RWPE2 (cell line): ENCODE results near the gene TRAF3IP1.

Experiments used
- ATAC-seq: fragments of 200-7000 bp; cut with Tn5 transposase; 3 replicates; pipeline ENCODE4 v1.9.1; 2021; ENCODE audit warnings: low read depth
- DNase-seq: peaks from one replicate; pipeline ENCODE4 v3.0.0-alpha.2; 2020; ENCODE audit warnings: low spot score
- H3K27ac ChIP-seq: fragments of 450-650 bp; 2 replicates; pipeline ENCODE4 v1.5.1; 2017; ENCODE audit warnings: mild to moderate bottlenecking; ENCODE audit not compliant: poor library complexity, severe bottlenecking
- H3K27me3 ChIP-seq: fragments of 250-450 bp; sonication (Bioruptor Pico); 2 replicates; pipeline ENCODE4 v1.5.1; 2021; ENCODE audit warnings: mild to moderate bottlenecking, moderate library complexity; ENCODE audit not compliant: insufficient read depth, poor library complexity, severe bottlenecking
- H3K36me3 ChIP-seq: fragments of 250-450 bp; sonication (Bioruptor Pico); 2 replicates; pipeline ENCODE4 v1.5.1; 2020; ENCODE audit warnings: low read depth, mild to moderate bottlenecking, moderate library complexity
- H3K4me1 ChIP-seq: fragments of 250-450 bp; sonication (Bioruptor Pico); 2 replicates; pipeline ENCODE4 v1.5.1; 2021; ENCODE audit warnings: mild to moderate bottlenecking, moderate library complexity; ENCODE audit not compliant: insufficient read depth, poor library complexity, severe bottlenecking
- H3K4me3 ChIP-seq: fragments of 250-450 bp; sonication (Bioruptor Pico); 2 replicates; pipeline ENCODE4 v1.5.1; 2021; ENCODE audit warnings: mild to moderate bottlenecking, moderate library complexity; ENCODE audit not compliant: severe bottlenecking
- H3K9me3 ChIP-seq: fragments of 250-450 bp; sonication (Bioruptor Pico); 2 replicates; pipeline ENCODE4 v1.5.1; 2021; ENCODE audit warnings: mild to moderate bottlenecking, moderate library complexity; ENCODE audit not compliant: severe bottlenecking
- TF ChIP-seq, protein P1 (sequence below): fragments of 450-650 bp; IDR thresholded peaks from one replicate; pipeline ENCODE4 v1.5.1; 2017; ENCODE audit warnings: mild to moderate bottlenecking, moderate library complexity; ENCODE audit not compliant: poor library complexity, severe bottlenecking

Gene TRAF3IP1

DNA sequence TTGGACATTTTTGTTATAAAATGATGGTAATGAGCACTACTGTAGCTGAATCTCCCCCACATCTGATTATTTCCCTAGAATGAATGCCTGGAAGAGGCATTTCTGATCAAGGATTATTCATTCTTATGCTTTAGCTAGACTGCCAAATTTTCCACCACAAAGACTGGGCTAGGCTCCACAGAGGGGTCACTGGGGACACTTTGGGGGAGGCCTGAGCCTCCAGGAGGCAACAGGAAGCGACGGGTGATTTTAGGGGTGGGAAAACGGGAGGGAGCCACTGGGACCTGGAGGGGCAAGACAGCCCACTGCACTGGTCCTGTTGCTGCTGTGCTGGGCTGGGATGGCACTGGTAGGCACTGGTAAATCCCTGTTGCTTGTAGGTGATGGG is 104.0 kb downstream of the TRAF3IP1 start:
- TF ChIP-seq, protein P1, sequence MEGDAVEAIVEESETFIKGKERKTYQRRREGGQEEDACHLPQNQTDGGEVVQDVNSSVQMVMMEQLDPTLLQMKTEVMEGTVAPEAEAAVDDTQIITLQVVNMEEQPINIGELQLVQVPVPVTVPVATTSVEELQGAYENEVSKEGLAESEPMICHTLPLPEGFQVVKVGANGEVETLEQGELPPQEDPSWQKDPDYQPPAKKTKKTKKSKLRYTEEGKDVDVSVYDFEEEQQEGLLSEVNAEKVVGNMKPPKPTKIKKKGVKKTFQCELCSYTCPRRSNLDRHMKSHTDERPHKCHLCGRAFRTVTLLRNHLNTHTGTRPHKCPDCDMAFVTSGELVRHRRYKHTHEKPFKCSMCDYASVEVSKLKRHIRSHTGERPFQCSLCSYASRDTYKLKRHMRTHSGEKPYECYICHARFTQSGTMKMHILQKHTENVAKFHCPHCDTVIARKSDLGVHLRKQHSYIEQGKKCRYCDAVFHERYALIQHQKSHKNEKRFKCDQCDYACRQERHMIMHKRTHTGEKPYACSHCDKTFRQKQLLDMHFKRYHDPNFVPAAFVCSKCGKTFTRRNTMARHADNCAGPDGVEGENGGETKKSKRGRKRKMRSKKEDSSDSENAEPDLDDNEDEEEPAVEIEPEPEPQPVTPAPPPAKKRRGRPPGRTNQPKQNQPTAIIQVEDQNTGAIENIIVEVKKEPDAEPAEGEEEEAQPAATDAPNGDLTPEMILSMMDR = no peak
- no peaks in the 10 kb centered on the region for H3K9me3 ChIP-seq
- no peak for ATAC-seq
- DNase-seq = no peak
- peaks cover 12% of the 10 kb centered on the region for H3K4me1 ChIP-seq
- H3K27ac ChIP-seq = peak overlapping the region; percentile 40
- H3K36me3 ChIP-seq = peaks cover 17% of the 10 kb centered on the region
- no peaks in the 10 kb centered on the region for H3K27me3 ChIP-seq
- H3K4me3 ChIP-seq = no peak overlapping the region

DNA sequence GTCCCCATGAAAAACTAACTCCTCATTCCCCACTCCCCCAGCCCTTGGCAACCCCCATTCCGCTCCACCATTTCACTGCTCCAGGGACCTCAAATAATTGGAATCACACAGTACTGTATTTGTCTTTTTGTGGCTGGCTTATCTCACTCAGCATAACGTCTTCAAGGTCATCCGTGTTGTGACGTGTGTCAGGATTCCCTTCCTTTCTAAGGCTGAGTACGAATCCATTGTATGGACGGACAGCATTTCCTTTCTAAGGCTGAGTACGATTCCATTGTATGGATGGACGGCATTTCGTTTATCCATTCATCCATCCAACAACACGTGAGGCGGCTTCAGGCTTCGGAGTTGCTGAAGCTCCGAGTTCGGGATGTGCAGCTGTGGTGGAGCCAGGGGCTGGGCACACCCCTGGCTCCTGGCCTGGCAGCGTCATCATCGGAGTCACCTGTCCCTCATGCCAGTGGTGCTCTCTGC is 105.2 kb downstream of the TRAF3IP1 start:
- Histone ChIP-seq H3K4me3 (no peak overlapping the region), H3K36me3 (peaks cover 29% of the 10 kb centered on the region), H3K27me3 (no peaks in the 10 kb centered on the region), H3K9me3 (no peaks in the 10 kb centered on the region), H3K27ac (peak overlapping the region; percentile 100), H3K4me1 (peaks cover 19% of the 10 kb centered on the region)
- TF ChIP-seq, protein P1 = no peak
- ATAC-seq (no peak), DNase-seq (no peak)

DNA sequence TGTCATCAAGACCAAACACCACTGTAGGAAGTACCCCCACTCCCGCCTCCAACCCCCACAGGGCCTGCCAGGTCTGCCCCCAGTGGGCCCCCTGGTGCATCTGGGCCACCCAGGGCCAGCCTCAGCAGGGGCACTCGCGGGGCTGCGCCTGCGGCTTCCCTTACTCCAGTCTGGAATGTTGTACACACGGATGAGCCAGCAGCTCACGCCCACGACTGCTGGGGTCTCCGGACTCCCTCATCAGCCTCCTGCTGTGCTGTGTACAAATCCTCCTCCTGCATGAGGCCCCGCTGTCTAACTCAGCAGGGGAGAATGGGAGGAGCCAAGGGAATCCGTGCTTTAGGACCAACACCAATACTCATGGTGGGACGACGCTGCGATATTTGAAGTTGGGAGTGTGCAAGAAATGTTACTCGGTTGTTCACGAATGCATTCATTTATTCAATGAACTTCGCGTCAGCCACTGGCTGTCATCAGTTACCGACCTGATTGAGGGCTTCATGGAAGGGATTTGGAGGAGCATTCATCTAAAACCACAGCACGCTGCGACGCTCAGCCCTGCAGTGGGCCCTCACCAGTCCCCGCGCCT is 105.8 kb downstream of the TRAF3IP1 start:
- H3K9me3 ChIP-seq = no peaks in the 10 kb centered on the region
- TF ChIP-seq, protein P1 = no peak
- DNase-seq = no peak
- H3K4me3 ChIP-seq = peak overlapping the region; percentile 67
- ATAC-seq = no peak
- H3K27ac ChIP-seq = peak overlapping the region; percentile 100
- H3K27me3 ChIP-seq = no peaks in the 10 kb centered on the region
- H3K4me1 ChIP-seq = peaks cover 25% of the 10 kb centered on the region
- H3K36me3 ChIP-seq = peaks cover 34% of the 10 kb centered on the region

DNA sequence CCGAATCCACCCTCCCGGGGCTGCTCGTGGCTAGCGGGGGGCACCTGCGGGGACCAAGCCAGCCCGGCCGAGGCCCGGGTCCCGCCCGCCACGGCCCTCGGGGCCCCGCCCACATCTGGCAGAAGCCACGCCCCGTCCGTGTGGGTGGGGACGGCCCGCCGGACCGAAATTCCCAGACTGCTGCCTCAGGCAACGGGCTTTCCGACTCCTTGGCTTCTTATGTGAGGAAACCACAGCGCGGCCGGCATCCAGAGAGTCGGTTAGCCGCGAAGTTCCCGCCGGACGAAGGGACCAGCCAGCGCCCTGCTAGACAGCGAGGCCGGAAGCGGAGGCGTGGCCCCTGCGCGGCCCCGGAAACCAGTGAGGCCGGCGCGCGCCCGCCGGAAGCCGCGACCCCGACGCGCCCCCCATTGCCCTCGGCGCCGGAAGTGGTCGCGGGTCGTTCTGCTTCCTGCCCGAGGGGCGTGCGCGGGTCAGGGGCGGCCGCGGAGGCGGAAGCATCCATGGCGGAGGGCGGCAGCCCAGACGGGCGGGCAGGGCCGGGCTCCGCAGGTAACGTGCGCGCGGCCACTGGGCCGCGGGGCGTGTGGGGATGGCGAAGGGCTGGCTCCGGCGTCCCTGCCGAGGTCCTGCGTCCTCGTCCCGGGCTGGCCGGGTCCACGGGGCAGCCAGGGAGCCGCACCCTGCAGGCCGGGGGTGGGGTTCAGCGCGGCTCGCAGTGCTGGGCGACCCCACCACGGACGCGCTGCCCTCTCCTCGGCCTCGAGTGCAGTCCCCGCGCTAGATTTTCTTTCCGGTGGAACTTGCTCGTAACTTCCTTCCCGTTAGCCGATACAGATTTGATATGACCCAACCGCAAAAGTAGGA is 106.5 kb downstream of the TRAF3IP1 start, which contains the start of gene ASB1:
Gene ASB1, plus strand, starts transcription at position 360 of the 867 bp plus-strand sequence. Its CDS starts 144 bp downstream, at position 504.
- peak; percentile 84 for DNase-seq
- TF ChIP-seq, protein P1 = no peak
- H3K4me3 ChIP-seq = peak within 1 kb of the TSS; percentile 67
- H3K9me3 ChIP-seq = no peaks in the 10 kb centered on the region
- peak; percentile 71 for ATAC-seq
- H3K4me1 ChIP-seq = peaks cover 32% of the 10 kb centered on the region
- peak within 1 kb of the TSS; percentile 100 for H3K27ac ChIP-seq
- peaks cover 42% of the 10 kb centered on the region for H3K36me3 ChIP-seq
- no peaks in the 10 kb centered on the region for H3K27me3 ChIP-seq
